MM.1S (cell line): ENCODE measurements around the gene CACNG6.

Experiments
- DNase-seq: peaks from one replicate; pipeline ENCODE4 v3.0.0-alpha.2; 2015
- H2AFZ ChIP-seq: fragments of 300-600 bp; sonication (generic); 2 replicates; pipeline ENCODE4 v1.6.0; 2016; ENCODE audit warnings: antibody characterized with exemption, low read length
- H3F3A ChIP-seq: fragments of 300-600 bp; sonication (generic); 2 replicates; pipeline ENCODE4 v1.6.1; 2016; ENCODE audit warnings: mild to moderate bottlenecking, antibody characterized with exemption, low read length, moderate library complexity, mixed read lengths; ENCODE audit not compliant: insufficient read depth
- H3K27ac ChIP-seq: fragments of 300-600 bp; sonication (generic); 2 replicates; pipeline ENCODE4 v1.5.1; 2016; ENCODE audit warnings: mild to moderate bottlenecking, low read length
- H3K27me3 ChIP-seq: fragments of 300-600 bp; sonication (generic); replicated peaks from 2 replicates; pipeline ENCODE4 v1.6.0; 2016; ENCODE audit warnings: low read length; ENCODE audit not compliant: insufficient read depth
- H3K36me3 ChIP-seq: fragments of 300-600 bp; sonication (generic); replicated peaks from 2 replicates; pipeline ENCODE4 v1.6.1; 2016; ENCODE audit warnings: mild to moderate bottlenecking, low read length, mixed read lengths; ENCODE audit not compliant: insufficient read depth
- H3K4me1 ChIP-seq: fragments of 300-600 bp; sonication (generic); 2 replicates; pipeline ENCODE4 v1.6.1; 2016; ENCODE audit warnings: low read length, mixed read lengths
- H3K4me2 ChIP-seq: fragments of 300-600 bp; sonication (generic); 2 replicates; pipeline ENCODE4 v1.6.0; 2016; ENCODE audit warnings: low read depth, low read length
- H3K4me3 ChIP-seq: fragments of 300-600 bp; sonication (generic); 2 replicates; pipeline ENCODE4 v1.5.1; 2016; ENCODE audit warnings: low read length, mixed read lengths
- H3K79me2 ChIP-seq: fragments of 300-600 bp; sonication (generic); 2 replicates; pipeline ENCODE4 v1.6.1; 2016; ENCODE audit warnings: mixed run types, low read length, mixed read lengths
- H3K9ac ChIP-seq: fragments of 300-600 bp; sonication (generic); 2 replicates; pipeline ENCODE4 v1.6.1; 2016; ENCODE audit warnings: low read length, mixed read lengths
- H3K9me2 ChIP-seq: fragments of 300-600 bp; sonication (generic); replicated peaks from 2 replicates; pipeline ENCODE4 v1.6.1; 2016; ENCODE audit warnings: mild to moderate bottlenecking, low read length, mixed read lengths; ENCODE audit not compliant: insufficient read depth
- H3K9me3 ChIP-seq: fragments of 300-600 bp; sonication (generic); replicated peaks from 2 replicates; pipeline ENCODE4 v1.6.1; 2016; ENCODE audit warnings: mild to moderate bottlenecking, low read length, mixed read lengths; ENCODE audit not compliant: insufficient read depth
- H4K20me1 ChIP-seq: fragments of 300-600 bp; sonication (generic); 2 replicates; pipeline ENCODE4 v1.6.1; 2016; ENCODE audit warnings: mild to moderate bottlenecking, low read length, moderate library complexity, mixed read lengths; ENCODE audit not compliant: insufficient read depth
- CTCF ChIP-seq: fragments of 300-600 bp; sonication (generic); IDR thresholded peaks from 2 replicates; pipeline ENCODE4 v1.5.1; 2016; ENCODE audit warnings: antibody characterized with exemption, low read length, mixed read lengths
- EZH2 ChIP-seq: fragments of 300-600 bp; sonication (generic); optimal IDR thresholded peaks from 2 replicates; pipeline ENCODE3; 2017; ENCODE audit warnings: low read depth, mild to moderate bottlenecking, antibody characterized with exemption, low read length, mixed read lengths
- EZH2phosphoT487 ChIP-seq: fragments of 300-600 bp; sonication (generic); IDR thresholded peaks from 2 replicates; pipeline ENCODE4 v1.6.1; 2018; ENCODE audit warnings: antibody characterized with exemption, low read length

The CACNG6 gene

DNA sequence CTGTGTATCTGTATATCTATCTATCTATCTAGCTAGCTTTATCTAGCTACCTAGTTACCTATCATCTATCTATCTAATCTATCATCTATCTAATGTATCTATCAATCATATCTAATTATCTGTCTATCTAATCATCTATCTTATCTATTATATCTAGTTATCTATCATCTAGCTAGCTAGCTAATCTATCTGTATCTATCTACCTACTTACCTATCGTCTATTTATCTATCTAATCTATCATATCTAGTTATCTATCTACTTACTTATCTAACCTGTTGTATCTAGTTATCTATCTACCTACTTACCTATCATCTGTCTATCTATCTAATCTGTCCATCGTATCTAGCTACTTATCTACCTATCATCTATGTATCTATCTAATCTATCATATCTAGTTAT is 54.3 kb downstream of the CACNG6 start:
- Histone ChIP-seq H3K9me2 (no peaks in the 10 kb centered on the region), H3K9me3 (no peaks in the 10 kb centered on the region), H3F3A (no peaks in the 10 kb centered on the region), H3K79me2 (no peaks in the 10 kb centered on the region), H2AFZ (no peak overlapping the region), H3K27me3 (peaks cover 38% of the 10 kb centered on the region), H3K27ac (no peak overlapping the region), H3K4me1 (no peaks in the 10 kb centered on the region), H3K36me3 (no peaks in the 10 kb centered on the region), H4K20me1 (no peaks in the 10 kb centered on the region), H3K9ac (no peak overlapping the region), H3K4me2 (no peak overlapping the region), H3K4me3 (no peak overlapping the region)
- TF ChIP-seq EZH2, result no peak
- TF ChIP-seq CTCF, result no peak
- DNase-seq, result no peak

DNA sequence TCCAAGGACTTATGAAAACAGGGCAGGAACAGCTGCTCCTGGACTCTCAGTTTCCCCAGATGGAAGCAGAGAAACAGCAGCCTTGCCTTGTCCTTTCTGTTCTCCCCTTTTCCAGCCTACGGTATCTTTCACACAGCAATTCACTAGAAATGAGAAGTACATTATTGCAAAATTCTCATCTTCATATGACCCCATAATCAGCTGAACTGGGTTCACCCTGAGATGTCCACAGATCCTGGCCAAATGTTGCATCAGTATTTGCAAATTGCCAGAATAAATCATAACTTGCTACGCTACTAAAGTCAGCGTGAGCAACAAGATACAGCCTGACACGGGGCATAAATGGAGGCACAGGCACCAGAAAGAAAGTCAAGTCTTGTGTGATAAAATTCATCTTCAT is 56.2 kb downstream of the CACNG6 start:
- H3K36me3 ChIP-seq, result no peaks in the 10 kb centered on the region
- H3K9ac ChIP-seq, result no peak overlapping the region
- peaks cover 38% of the 10 kb centered on the region for H3K27me3 ChIP-seq
- TF ChIP-seq CTCF, result no peak
- no peak for TF ChIP-seq EZH2phosphoT487
- no peak for TF ChIP-seq EZH2
- H3K9me3 ChIP-seq, result no peaks in the 10 kb centered on the region
- no peaks in the 10 kb centered on the region for H3K79me2 ChIP-seq
- no peak for DNase-seq
- no peaks in the 10 kb centered on the region for H3K9me2 ChIP-seq
- H3F3A ChIP-seq, result no peaks in the 10 kb centered on the region
- no peak overlapping the region for H3K4me3 ChIP-seq
- H3K4me2 ChIP-seq, result no peak overlapping the region
- no peaks in the 10 kb centered on the region for H4K20me1 ChIP-seq
- H2AFZ ChIP-seq, result no peak overlapping the region
- no peak overlapping the region for H3K27ac ChIP-seq
- H3K4me1 ChIP-seq, result no peaks in the 10 kb centered on the region
